Measurements from ENCODE around the gene STON2. TPM values are rescaled to one million over a fixed set of nuclear protein-coding genes. Genes with fewer than 3 reads are reported as not detected.
"Not testable (repeated sequence)": the region's sequence is repeated elsewhere in the genome, so short reads cannot be mapped to it uniquely, and the experiment has no call there.

The STON2 gene
- total RNA-seq, 1 experiment from 2014 or later = 0.36 TPM

DNA sequence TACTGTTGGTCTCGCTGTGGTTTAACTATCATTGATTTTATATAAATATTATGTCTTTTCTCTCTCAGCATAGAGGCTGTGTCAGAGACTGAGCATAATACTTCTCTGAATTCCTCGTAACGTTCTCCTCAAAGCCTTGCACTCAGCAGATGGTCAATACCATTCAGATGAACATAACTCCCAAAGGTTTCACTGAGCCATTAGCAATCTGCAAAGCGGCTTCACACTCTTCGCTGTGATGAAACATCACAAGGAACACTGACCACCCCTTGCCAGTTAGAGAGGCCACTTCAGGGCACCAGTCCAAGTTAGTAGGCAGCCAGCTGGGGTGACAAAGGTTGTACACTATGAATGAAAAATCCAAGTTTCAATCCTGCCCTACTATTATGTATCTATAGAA, 30.1 kb upstream of the STON2 start:
- no peak for ATAC-seq
- Histone ChIP-seq H3K9me3 (ENCODE audit: control insufficient read depth, insufficient read depth, low read depth, low read length) (no peaks in the 10 kb centered on the region), H3K4me3 (ENCODE audit: low read depth in 2 of 2, low read length in 2 of 2) (no peak overlapping the region), H3K4me1 (ENCODE audit: control insufficient read depth, insufficient read depth, low read length) (no peaks in the 10 kb centered on the region), H3K27me3 (ENCODE audit: control insufficient read depth, insufficient read depth, low read length) (peaks cover 16% of the 10 kb centered on the region), H3K36me3 (ENCODE audit: control insufficient read depth, insufficient read depth, low read length) (no peaks in the 10 kb centered on the region), H3K27ac (ENCODE audit: low read length) (no peak overlapping the region)
- intact Hi-C loops (cut with micrococcal nuclease; ENCODE audit: unreplicated experiment) = no loop called here
- TF ChIP-seq, protein P1, sequence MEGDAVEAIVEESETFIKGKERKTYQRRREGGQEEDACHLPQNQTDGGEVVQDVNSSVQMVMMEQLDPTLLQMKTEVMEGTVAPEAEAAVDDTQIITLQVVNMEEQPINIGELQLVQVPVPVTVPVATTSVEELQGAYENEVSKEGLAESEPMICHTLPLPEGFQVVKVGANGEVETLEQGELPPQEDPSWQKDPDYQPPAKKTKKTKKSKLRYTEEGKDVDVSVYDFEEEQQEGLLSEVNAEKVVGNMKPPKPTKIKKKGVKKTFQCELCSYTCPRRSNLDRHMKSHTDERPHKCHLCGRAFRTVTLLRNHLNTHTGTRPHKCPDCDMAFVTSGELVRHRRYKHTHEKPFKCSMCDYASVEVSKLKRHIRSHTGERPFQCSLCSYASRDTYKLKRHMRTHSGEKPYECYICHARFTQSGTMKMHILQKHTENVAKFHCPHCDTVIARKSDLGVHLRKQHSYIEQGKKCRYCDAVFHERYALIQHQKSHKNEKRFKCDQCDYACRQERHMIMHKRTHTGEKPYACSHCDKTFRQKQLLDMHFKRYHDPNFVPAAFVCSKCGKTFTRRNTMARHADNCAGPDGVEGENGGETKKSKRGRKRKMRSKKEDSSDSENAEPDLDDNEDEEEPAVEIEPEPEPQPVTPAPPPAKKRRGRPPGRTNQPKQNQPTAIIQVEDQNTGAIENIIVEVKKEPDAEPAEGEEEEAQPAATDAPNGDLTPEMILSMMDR (IDR thresholded peaks at IDR 0.05) = no peak
- TF ChIP-seq POLR2AphosphoS5 (IDR thresholded peaks at IDR 0.05; ENCODE audit: low read depth, low read length) (no peak), SIN3A (IDR thresholded peaks at IDR 0.05; ENCODE audit: borderline replicate concordance, insufficient read depth, low read depth, low read length) (no peak), TCF7L2 (IDR thresholded peaks at IDR 0.05; ENCODE audit: low read depth, low read length) (no peak)
- TF ChIP-seq, protein P2, sequence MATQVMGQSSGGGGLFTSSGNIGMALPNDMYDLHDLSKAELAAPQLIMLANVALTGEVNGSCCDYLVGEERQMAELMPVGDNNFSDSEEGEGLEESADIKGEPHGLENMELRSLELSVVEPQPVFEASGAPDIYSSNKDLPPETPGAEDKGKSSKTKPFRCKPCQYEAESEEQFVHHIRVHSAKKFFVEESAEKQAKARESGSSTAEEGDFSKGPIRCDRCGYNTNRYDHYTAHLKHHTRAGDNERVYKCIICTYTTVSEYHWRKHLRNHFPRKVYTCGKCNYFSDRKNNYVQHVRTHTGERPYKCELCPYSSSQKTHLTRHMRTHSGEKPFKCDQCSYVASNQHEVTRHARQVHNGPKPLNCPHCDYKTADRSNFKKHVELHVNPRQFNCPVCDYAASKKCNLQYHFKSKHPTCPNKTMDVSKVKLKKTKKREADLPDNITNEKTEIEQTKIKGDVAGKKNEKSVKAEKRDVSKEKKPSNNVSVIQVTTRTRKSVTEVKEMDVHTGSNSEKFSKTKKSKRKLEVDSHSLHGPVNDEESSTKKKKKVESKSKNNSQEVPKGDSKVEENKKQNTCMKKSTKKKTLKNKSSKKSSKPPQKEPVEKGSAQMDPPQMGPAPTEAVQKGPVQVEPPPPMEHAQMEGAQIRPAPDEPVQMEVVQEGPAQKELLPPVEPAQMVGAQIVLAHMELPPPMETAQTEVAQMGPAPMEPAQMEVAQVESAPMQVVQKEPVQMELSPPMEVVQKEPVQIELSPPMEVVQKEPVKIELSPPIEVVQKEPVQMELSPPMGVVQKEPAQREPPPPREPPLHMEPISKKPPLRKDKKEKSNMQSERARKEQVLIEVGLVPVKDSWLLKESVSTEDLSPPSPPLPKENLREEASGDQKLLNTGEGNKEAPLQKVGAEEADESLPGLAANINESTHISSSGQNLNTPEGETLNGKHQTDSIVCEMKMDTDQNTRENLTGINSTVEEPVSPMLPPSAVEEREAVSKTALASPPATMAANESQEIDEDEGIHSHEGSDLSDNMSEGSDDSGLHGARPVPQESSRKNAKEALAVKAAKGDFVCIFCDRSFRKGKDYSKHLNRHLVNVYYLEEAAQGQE (IDR thresholded peaks at IDR 0.05; ENCODE audit: insufficient read depth in 1 of 2, low read depth in 2 of 2, low read length in 1 of 2) = no peak
- no TSS peak for BruUV-seq (replicated peaks)
- ChIA-PET CTCF (no interaction called here), POLR2A (no interaction called here)
- in situ Hi-C loops (cut with HindIII; ENCODE audit: low pct_unique_long_range_greater_than_20kb, low sequenced_read_pairs) = no loop called here
- no peak for DNase-seq (ENCODE audit: low read depth, low spot score)

DNA sequence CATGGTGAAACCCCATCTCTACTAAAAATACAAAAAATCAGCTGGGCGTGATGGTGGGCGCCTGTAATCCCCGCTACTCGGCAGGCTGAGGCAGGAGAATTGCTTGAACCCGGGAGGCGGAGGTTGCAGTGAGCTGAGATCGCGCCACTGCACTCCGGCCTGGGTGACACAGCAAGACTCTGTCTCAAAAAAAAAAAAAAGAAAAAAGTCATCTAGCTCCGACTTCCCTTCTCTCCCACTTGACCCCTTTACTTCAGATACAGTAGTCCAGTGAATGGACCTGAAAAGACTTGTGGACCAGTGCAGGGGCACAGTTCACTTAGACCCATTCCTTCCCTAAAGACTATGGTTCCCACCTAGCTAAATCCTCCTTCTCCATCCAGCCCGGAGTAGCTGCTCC, 29.6 kb upstream of the STON2 start:
- H3K4me3 ChIP-seq (ENCODE audit: low read depth in 2 of 2, low read length in 2 of 2); CTCF ChIA-PET; H3K36me3 ChIP-seq (ENCODE audit: control insufficient read depth, insufficient read depth, low read length); intact Hi-C loops (cut with micrococcal nuclease; ENCODE audit: unreplicated experiment); ATAC-seq; H3K27ac ChIP-seq (ENCODE audit: low read length); H3K9me3 ChIP-seq (ENCODE audit: control insufficient read depth, insufficient read depth, low read depth, low read length); in situ Hi-C loops (cut with HindIII; ENCODE audit: low pct_unique_long_range_greater_than_20kb, low sequenced_read_pairs); BruUV-seq (replicated peaks); POLR2A ChIA-PET; H3K4me1 ChIP-seq (ENCODE audit: control insufficient read depth, insufficient read depth, low read length); DNase-seq (ENCODE audit: low read depth, low spot score): not testable (repeated sequence)
- peaks cover 11% of the 10 kb centered on the region for H3K27me3 ChIP-seq (ENCODE audit: control insufficient read depth, insufficient read depth, low read length)

DNA sequence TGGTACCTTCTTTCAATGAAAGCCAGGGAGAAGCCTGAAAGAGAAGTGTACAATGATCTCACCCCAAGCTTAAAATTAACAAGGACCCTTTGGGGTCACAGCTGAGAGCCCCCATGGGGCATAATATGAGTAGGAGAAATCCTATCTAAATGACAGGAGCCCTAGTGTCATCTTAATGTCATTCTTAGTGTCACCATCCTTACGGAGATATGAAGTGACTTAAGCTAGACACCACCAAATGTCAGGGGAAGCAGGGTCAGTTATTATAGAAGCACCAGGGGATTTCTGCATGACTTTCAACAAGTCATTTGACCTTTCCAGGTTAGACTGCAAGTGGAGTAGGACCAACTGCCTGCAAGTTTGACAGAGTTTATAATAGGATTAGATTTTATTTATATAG, 28.9 kb upstream of the STON2 start:
- TF ChIP-seq, protein P2 (IDR thresholded peaks at IDR 0.05; ENCODE audit: insufficient read depth in 1 of 2, low read depth in 2 of 2, low read length in 1 of 2) = no peak
- TF ChIP-seq POLR2AphosphoS5 (IDR thresholded peaks at IDR 0.05; ENCODE audit: low read depth, low read length) (no peak), TCF7L2 (IDR thresholded peaks at IDR 0.05; ENCODE audit: low read depth, low read length) (no peak), SIN3A (IDR thresholded peaks at IDR 0.05; ENCODE audit: borderline replicate concordance, insufficient read depth, low read depth, low read length) (no peak)
- TF ChIP-seq, protein P1 (IDR thresholded peaks at IDR 0.05) = no peak
- no peak overlapping the region for H3K27ac ChIP-seq (ENCODE audit: low read length)
- DNase-seq (ENCODE audit: low read depth, low spot score) = no peak
- no peaks in the 10 kb centered on the region for H3K36me3 ChIP-seq (ENCODE audit: control insufficient read depth, insufficient read depth, low read length)
- POLR2A ChIA-PET = no interaction called here
- H3K9me3 ChIP-seq (ENCODE audit: control insufficient read depth, insufficient read depth, low read depth, low read length) = no peaks in the 10 kb centered on the region
- no peaks in the 10 kb centered on the region for H3K4me1 ChIP-seq (ENCODE audit: control insufficient read depth, insufficient read depth, low read length)
- BruUV-seq (replicated peaks) = no TSS peak
- CTCF ChIA-PET = no interaction called here
- H3K27me3 ChIP-seq (ENCODE audit: control insufficient read depth, insufficient read depth, low read length) = peaks cover 6% of the 10 kb centered on the region; the same call in 1 of the 2 replicates
- H3K4me3 ChIP-seq (ENCODE audit: low read depth in 2 of 2, low read length in 2 of 2) = no peak overlapping the region
- in situ Hi-C loops (cut with HindIII; ENCODE audit: low pct_unique_long_range_greater_than_20kb, low sequenced_read_pairs) (no loop called here), intact Hi-C loops (cut with micrococcal nuclease; ENCODE audit: unreplicated experiment) (no loop called here)
- ATAC-seq = no peak
